HG03060 (cell line): ENCODE results near the gene PRIMPOL.

Experiments
- ATAC-seq: cut with Tn5 transposase; IDR thresholded peaks from one replicate; pipeline ENCODE4 v1.9.1; 2021; ENCODE audit warnings: low read depth, moderate number of reproducible peaks; ENCODE audit not compliant: unreplicated experiment

PRIMPOL gene

GRCh38 chr4:184664445-184665210 is 15.1 kb downstream of the PRIMPOL start:
- ATAC-seq = no peak

- no peak for ATAC-seq
Measured at GRCh38 chr4:184666670-184667069, 17.1 kb downstream of the PRIMPOL start.

GRCh38 chr4:184668096-184668495 is 18.6 kb downstream of the PRIMPOL start:
- ATAC-seq = no peak

- ATAC-seq = no peak
Measured at GRCh38 chr4:184668511-184669114, 19.1 kb downstream of the PRIMPOL start.

GRCh38 chr4:184669251-184669650 is 19.7 kb downstream of the PRIMPOL start:
- ATAC-seq = no peak

GRCh38 chr4:184671101-184671500 is 21.6 kb downstream of the PRIMPOL start:
- no peak for ATAC-seq

GRCh38 chr4:184672741-184673140 is 23.2 kb downstream of the PRIMPOL start:
- no peak for ATAC-seq

- ATAC-seq = no peak
Measured at GRCh38 chr4:184674011-184674410, 24.5 kb downstream of the PRIMPOL start.

- no peak for ATAC-seq
Measured at GRCh38 chr4:184675018-184675417, 25.5 kb downstream of the PRIMPOL start.

GRCh38 chr4:184675821-184676492 is 26.4 kb downstream of the PRIMPOL start:
- no peak for ATAC-seq

GRCh38 chr4:184680698-184681097 is 31.2 kb downstream of the PRIMPOL start:
- ATAC-seq = no peak

- ATAC-seq = no peak
Measured at GRCh38 chr4:184681916-184682315, 32.4 kb downstream of the PRIMPOL start.

GRCh38 chr4:184684491-184685189 is 35.1 kb downstream of the PRIMPOL start:
- no peak for ATAC-seq

GRCh38 chr4:184688005-184688404 is 38.5 kb downstream of the PRIMPOL start:
- no peak for ATAC-seq

- no peak for ATAC-seq
Measured at GRCh38 chr4:184688447-184688846, 38.9 kb downstream of the PRIMPOL start.

GRCh38 chr4:184689681-184690080 is 40.1 kb downstream of the PRIMPOL start:
- ATAC-seq = no peak

GRCh38 chr4:184693056-184693455 is 43.5 kb downstream of the PRIMPOL start:
- no peak for ATAC-seq

- ATAC-seq = no peak
Measured at GRCh38 chr4:184694412-184694956, 44.9 kb downstream of the PRIMPOL start.

- ATAC-seq = no peak
Measured at GRCh38 chr4:184695178-184695896, 45.8 kb downstream of the PRIMPOL start.

GRCh38 chr4:184697956-184698355 is 48.4 kb downstream of the PRIMPOL start:
- no peak for ATAC-seq
